Mucosa of descending colon (tissue), 3 donors: ENCODE results near the gene CNKSR2. TPM values are rescaled to one million over a fixed set of nuclear protein-coding genes. Genes with fewer than 3 reads are reported as not detected.

Source experiments
- ATAC-seq: fragments of 200-7000 bp; cut with Tn5 transposase; one replicate; pipeline ENCODE4 v1.9.1; 2020; ENCODE audit warnings: mild to moderate bottlenecking, moderate library complexity
- DNase-seq, 3 donors: peaks; one replicate each; pipeline ENCODE4 v3.0.0-alpha.2; 2020
- H3K36me3 ChIP-seq: fragments of 200-600 bp; one replicate; pipeline ENCODE4 v1.8.0; 2021; ENCODE audit warnings: low read depth, mild to moderate bottlenecking
- H3K4me1 ChIP-seq: fragments of 200-600 bp; one replicate; pipeline ENCODE4 v1.8.0; 2021; ENCODE audit warnings: low read depth, mild to moderate bottlenecking
- H3K4me3 ChIP-seq: fragments of 200-600 bp; one replicate; pipeline ENCODE4 v1.8.0; 2021; ENCODE audit warnings: mild to moderate bottlenecking
- H3K9me3 ChIP-seq: fragments of 200-600 bp; one replicate; pipeline ENCODE4 v1.8.0; 2021; ENCODE audit warnings: mild to moderate bottlenecking
- CTCF ChIP-seq: fragments of 200-600 bp; IDR thresholded peaks from one replicate; pipeline ENCODE4 v1.8.0; 2022; ENCODE audit warnings: antibody characterized with exemption, mild to moderate bottlenecking
- intact Hi-C, 2 donors: fragments of 100-400 bp; cut with DNase I in 1 of 2; cut with micrococcal nuclease in 1 of 2; formaldehyde crosslinking; loops; one replicate each; pipeline versions ENCODE4 v1.11.0 to v1.11.1; 2022; cut with DNase I, micrococcal nuclease
- total RNA-seq, 3 donors: library from RNA; stranded (reverse); fragmentation: NEBNext Ultra II Directional in 2 of 3; extraction: Animal tissue kit (Norgen Biotek cat#: 25700) in 2 of 3; gene quantifications; one replicate each; pipeline versions ENCODE4 v1.2.1 to v1.2.4, GENCODE V29; 2021 to 2023
- donor health status: DM: no; HTN: no; CAD: no; lungs with moderate emphysema.
- donor health status: DM: no; HTN: no; CAD: no.
- donor health status: DM: no; HTN: yes; CAD: no.

The CNKSR2 gene
- total RNA-seq, 3 donors from 2014 or later: 0.23 to 2.4 (median 0.67) TPM

DNA sequence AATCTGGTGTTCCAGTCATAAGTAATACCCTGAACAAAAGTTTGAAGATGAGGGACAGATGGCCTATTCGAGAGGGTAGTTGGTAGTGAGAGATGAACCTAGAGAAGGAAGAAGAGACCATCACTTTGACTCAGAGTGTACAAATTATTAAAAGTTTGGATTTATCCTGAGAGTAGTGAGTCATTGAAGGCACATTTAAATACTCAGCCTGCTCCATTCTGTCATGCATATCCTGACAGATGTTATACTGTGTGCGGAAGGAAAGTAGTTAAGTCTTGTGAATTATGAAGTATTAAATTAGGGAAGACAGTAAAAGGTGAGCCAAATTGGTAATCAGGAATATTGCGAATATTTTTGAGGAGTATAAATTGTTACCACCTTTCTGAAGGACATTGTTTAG is 190.8 kb downstream of the CNKSR2 start:
- Histone ChIP-seq H3K36me3 (no peaks in the 10 kb centered on the region), H3K4me1 (no peaks in the 10 kb centered on the region), H3K9me3 (no peaks in the 10 kb centered on the region), H3K4me3 (no peak overlapping the region)
- no peak for TF ChIP-seq CTCF
- DNase-seq: no peak
- ATAC-seq: no peak
- intact Hi-C loops: no loop called here

- TF ChIP-seq CTCF: no peak
- DNase-seq (no peak), ATAC-seq (no peak)
- intact Hi-C loops: no loop called here
- H3K36me3 ChIP-seq: no peaks in the 10 kb centered on the region
- H3K4me1 ChIP-seq: no peaks in the 10 kb centered on the region
- no peak overlapping the region for H3K4me3 ChIP-seq
- no peaks in the 10 kb centered on the region for H3K9me3 ChIP-seq
Measured at GRCh38 chrX:21574793-21575192, 200.6 kb downstream of the CNKSR2 start.

DNA sequence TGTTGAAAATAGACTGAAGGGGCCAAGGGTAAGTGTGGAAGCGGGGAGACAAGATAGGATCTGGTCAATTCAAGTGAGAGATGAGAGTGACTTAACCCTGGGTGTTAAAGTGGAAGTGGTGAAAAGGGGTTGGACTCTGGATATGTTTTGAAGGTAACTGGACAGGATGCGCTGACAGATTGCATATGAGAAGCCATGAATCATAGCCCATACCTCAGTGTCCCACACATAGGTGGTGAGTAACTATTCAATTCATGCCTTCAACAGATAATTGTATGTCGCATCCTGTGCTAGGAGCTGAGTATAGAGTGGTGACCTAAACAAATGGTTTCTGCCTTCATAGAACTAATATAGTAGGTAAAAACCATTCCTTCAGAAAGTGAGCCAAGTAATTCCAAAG is 207.3 kb downstream of the CNKSR2 start:
- TF ChIP-seq CTCF: no peak
- intact Hi-C loops: no loop called here
- ATAC-seq: no peak
- no peak for DNase-seq
- Histone ChIP-seq H3K4me3 (no peak overlapping the region), H3K9me3 (no peaks in the 10 kb centered on the region), H3K4me1 (no peaks in the 10 kb centered on the region), H3K36me3 (no peaks in the 10 kb centered on the region)

DNA sequence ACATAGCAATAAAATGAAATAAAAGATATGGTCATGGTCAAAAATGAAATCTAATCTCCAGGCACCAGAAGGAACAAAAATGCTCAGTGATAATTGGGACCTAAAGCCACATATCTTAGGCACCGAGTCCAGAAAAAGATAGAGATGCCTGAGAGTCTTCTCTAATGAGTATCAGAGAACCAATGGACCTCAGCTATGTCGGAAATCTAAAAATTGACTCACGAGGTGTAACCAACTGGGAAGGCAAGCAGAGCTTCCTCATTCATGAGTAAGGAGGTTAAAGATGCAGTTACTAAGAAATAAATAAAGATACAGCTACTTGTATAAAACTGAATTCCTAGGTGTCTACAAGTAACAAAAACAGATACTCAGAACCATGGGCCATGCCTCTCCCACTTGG is 211.8 kb downstream of the CNKSR2 start:
- DNase-seq (no peak), ATAC-seq (no peak)
- Histone ChIP-seq H3K36me3 (no peaks in the 10 kb centered on the region), H3K4me1 (no peaks in the 10 kb centered on the region), H3K9me3 (no peaks in the 10 kb centered on the region), H3K4me3 (no peak overlapping the region)
- intact Hi-C loops: no loop called here
- TF ChIP-seq CTCF: no peak

GRCh38 chrX:21590012-21590776 is 216.0 kb downstream of the CNKSR2 start:
- ATAC-seq (no peak), DNase-seq (no peak)
- Histone ChIP-seq H3K9me3 (no peaks in the 10 kb centered on the region), H3K4me1 (no peaks in the 10 kb centered on the region), H3K4me3 (no peak overlapping the region), H3K36me3 (no peaks in the 10 kb centered on the region)
- intact Hi-C loops: no loop called here
- TF ChIP-seq CTCF: no peak

GRCh38 chrX:21606002-21606401 is 231.8 kb downstream of the CNKSR2 start:
- DNase-seq (no peak), ATAC-seq (no peak)
- no peak for TF ChIP-seq CTCF
- H3K4me3 ChIP-seq: no peak overlapping the region
- intact Hi-C loops: no loop called here
- H3K36me3 ChIP-seq: no peaks in the 10 kb centered on the region
- no peaks in the 10 kb centered on the region for H3K9me3 ChIP-seq
- no peaks in the 10 kb centered on the region for H3K4me1 ChIP-seq
